CD4-positive, alpha-beta T cell (primary cell): Measurements from ENCODE around the gene LRRC26. TPM values are rescaled to one million over a fixed set of nuclear protein-coding genes. Genes with fewer than 3 reads are reported as not detected.

Source experiments
- ATAC-seq: fragments of 200-7000 bp; cut with Tn5 transposase; one replicate; pipeline ENCODE4 v1.10.0; 2022; ENCODE audit warnings: mild to moderate bottlenecking; ENCODE audit not compliant: poor library complexity
- CTCF ChIA-PET: fragments of 350-600 bp; sonication (Branson Sonifier 250); formaldehyde crosslinking; loops from one replicate; lab custom pipeline; 2021; ENCODE audit warnings: antibody characterized with exemption, inconsistent platforms; lab: Charles Lee
- POLR2A ChIA-PET: fragments of 350-600 bp; sonication (Branson Sonifier 250); formaldehyde crosslinking; loops from one replicate; lab custom pipeline; 2021; ENCODE audit warnings: antibody characterized with exemption, inconsistent platforms; lab: Charles Lee
- DNase-seq, 14 experiments: peaks; one replicate each; pipeline ENCODE4 v3.0.0-alpha.2; 2013 to 2020; ENCODE audit warnings: mixed read lengths in 2 of 14
- H3K27ac ChIP-seq, 2 donors: one replicate each; pipeline versions ENCODE4 v1.5.1 to v1.7.0; 2013; ENCODE audit warnings: low read length in 2 of 2, low read depth in 1 of 2, mild to moderate bottlenecking in 1 of 2
- H3K27me3 ChIP-seq, 2 experiments: 1 replicate in 1 of 2; 2 replicates in 1 of 2; pipeline versions ENCODE4 v1.6.1 to v1.7.0; 2013; ENCODE audit warnings: low read length in 2 of 2, control low read depth in 1 of 2, mild to moderate bottlenecking in 1 of 2, moderate library complexity in 1 of 2; ENCODE audit not compliant: insufficient read depth in 2 of 2, control insufficient read depth in 1 of 2
- H3K36me3 ChIP-seq: one replicate; pipeline ENCODE4 v1.6.1; 2013; ENCODE audit warnings: low read length, control low read depth; ENCODE audit not compliant: insufficient read depth
- H3K4me1 ChIP-seq: one replicate; pipeline ENCODE4 v1.6.1; 2013; ENCODE audit warnings: low read length, control low read depth; ENCODE audit not compliant: insufficient read depth
- H3K4me3 ChIP-seq: one replicate; pipeline ENCODE4 v1.5.1; 2013; ENCODE audit warnings: mild to moderate bottlenecking, low read length, moderate library complexity
- H3K9me3 ChIP-seq, 2 experiments: 1 replicate in 1 of 2; 2 replicates in 1 of 2; pipeline versions ENCODE4 v1.6.1 to v1.7.0; 2013; ENCODE audit warnings: low read length in 2 of 2, mild to moderate bottlenecking in 2 of 2, control low read depth in 1 of 2, moderate library complexity in 1 of 2; ENCODE audit not compliant: control insufficient read depth in 1 of 2, insufficient read depth in 1 of 2
- H3K27ac Mint-ChIP-seq: one replicate; pipeline ENCODE4 v1.8.0; 2020; ENCODE audit warnings: mixed read lengths
- H3K27me3 Mint-ChIP-seq: one replicate; pipeline ENCODE4 v1.8.0; 2021; ENCODE audit warnings: mixed read lengths
- H3K36me3 Mint-ChIP-seq: one replicate; pipeline ENCODE4 v1.8.0; 2021; ENCODE audit warnings: low read depth, mixed read lengths
- H3K4me1 Mint-ChIP-seq: one replicate; pipeline ENCODE4 v1.8.0; 2021; ENCODE audit warnings: low read depth, mixed read lengths
- H3K4me3 Mint-ChIP-seq: one replicate; pipeline ENCODE4 v1.8.0; 2020; ENCODE audit warnings: mild to moderate bottlenecking, mixed read lengths
- H3K9me3 Mint-ChIP-seq: one replicate; pipeline ENCODE4 v1.8.0; 2020; ENCODE audit warnings: mixed read lengths
- intact Hi-C, 2 experiments: fragments of 100-400 bp; cut with DNase I in 1 of 2; cut with micrococcal nuclease in 1 of 2; formaldehyde crosslinking; loops; one replicate each; pipeline versions ENCODE4 v1.15.1 to v1.9.0; 2023 to 2025; cut with DNase I, micrococcal nuclease
- total RNA-seq, 174 experiments: library from RNA in 2 of 174; stranded (reverse) in 2 of 174; gene quantifications; one replicate each; pipeline ENCODE4 v1.2.3 and lab custom pipeline; 2021 to 2026
- TF ChIP-seq, protein P1 (sequence below): fragments of 200-600 bp; IDR thresholded peaks from one replicate; pipeline ENCODE4 v1.8.0; 2022; ENCODE audit warnings: antibody characterized with exemption, mild to moderate bottlenecking

The LRRC26 gene
- total RNA-seq, 2 experiments from 2014 or later: not detected

DNA sequence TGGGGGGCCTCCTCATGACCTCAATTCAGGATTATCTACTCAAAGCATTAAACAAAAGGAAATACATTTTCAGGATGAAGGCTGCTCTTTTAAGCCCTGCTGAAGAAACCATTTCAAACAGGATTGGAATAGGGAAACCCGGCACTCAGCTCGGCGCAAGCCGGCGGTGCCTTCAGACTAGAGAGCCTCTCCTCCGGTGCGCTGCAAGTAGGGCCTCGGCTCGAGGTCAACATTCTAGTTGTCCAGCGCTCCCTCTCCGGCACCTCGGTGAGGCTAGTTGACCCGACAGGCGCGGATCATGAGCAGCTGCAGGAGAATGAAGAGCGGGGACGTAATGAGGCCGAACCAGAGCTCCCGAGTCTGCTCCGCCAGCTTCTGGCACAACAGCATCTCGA lies 34.9 kb upstream of the LRRC26 start:
- Mint-ChIP-seq H3K4me3 (peak overlapping the region; percentile 95), H3K27me3 (no peaks in the 10 kb centered on the region), H3K9me3 (no peaks in the 10 kb centered on the region), H3K4me1 (peaks cover 44% of the 10 kb centered on the region), H3K27ac (peak overlapping the region; percentile 93), H3K36me3 (peaks cover 13% of the 10 kb centered on the region)
- DNase-seq (no peak), ATAC-seq (no peak)
- TF ChIP-seq, protein P1, sequence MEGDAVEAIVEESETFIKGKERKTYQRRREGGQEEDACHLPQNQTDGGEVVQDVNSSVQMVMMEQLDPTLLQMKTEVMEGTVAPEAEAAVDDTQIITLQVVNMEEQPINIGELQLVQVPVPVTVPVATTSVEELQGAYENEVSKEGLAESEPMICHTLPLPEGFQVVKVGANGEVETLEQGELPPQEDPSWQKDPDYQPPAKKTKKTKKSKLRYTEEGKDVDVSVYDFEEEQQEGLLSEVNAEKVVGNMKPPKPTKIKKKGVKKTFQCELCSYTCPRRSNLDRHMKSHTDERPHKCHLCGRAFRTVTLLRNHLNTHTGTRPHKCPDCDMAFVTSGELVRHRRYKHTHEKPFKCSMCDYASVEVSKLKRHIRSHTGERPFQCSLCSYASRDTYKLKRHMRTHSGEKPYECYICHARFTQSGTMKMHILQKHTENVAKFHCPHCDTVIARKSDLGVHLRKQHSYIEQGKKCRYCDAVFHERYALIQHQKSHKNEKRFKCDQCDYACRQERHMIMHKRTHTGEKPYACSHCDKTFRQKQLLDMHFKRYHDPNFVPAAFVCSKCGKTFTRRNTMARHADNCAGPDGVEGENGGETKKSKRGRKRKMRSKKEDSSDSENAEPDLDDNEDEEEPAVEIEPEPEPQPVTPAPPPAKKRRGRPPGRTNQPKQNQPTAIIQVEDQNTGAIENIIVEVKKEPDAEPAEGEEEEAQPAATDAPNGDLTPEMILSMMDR: no peak
- no peaks in the 10 kb centered on the region for H3K9me3 ChIP-seq
- peak overlapping the region; percentile 79 to 88 for H3K27ac ChIP-seq
- peaks cover 51% of the 10 kb centered on the region for H3K4me1 ChIP-seq
- H3K27me3 ChIP-seq: no peaks in the 10 kb centered on the region
- POLR2A ChIA-PET: interaction anchor here (0.8 to 4.0 kb wide), 8 partner anchors 11 to 118 kb away, joined by 3 to 22 read pairs (median 5); partner anchors contain the start of genes MAN1B1, RNF208, SSNA1 and TUBB4B
- peak overlapping the region; percentile 90 for H3K4me3 ChIP-seq
- intact Hi-C loops: loop anchor here (1.0 kb wide), 2 partner anchors 16 to 19 kb away; partner anchors contain the start of genes ANAPC2 (in 1 of the 2) and SSNA1 (in 1 of the 2)
- CTCF ChIA-PET: interaction anchor here (0.6 to 1.1 kb wide), 2 partner anchors 16 to 32 kb away, joined by 3 read pairs; no protein-coding TSS in a partner anchor
- H3K36me3 ChIP-seq: peaks cover 5% of the 10 kb centered on the region

DNA sequence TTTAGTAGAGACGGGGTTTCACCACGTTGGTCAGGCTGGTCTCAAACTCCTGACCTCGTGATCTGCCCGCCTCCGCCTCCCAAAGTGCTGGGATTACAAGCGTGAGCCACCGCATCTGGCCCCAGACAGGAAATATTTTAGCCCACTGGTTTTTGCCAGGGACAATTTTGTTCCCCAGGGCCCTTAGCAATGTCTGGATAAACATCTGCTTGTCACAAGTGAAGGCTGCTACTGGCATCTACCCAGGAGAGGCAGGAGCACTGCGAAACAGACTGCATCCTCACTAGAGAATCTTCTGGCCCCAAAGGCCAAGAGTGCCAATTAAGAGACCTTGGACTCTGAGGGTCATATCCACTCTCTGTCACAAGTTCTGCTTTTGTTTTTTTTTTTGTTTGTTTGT lies 33.1 kb upstream of the LRRC26 start:
- Histone ChIP-seq H3K4me1 (peaks cover 65% of the 10 kb centered on the region), H3K36me3 (peaks cover 2% of the 10 kb centered on the region), H3K27me3 (no peaks in the 10 kb centered on the region), H3K9me3 (peaks cover 0 to 6% of the 10 kb centered on the region in 2 experiments), H3K4me3 (no peak overlapping the region), H3K27ac (no peak overlapping the region)
- ATAC-seq: no peak
- no peaks in the 10 kb centered on the region for H3K9me3 Mint-ChIP-seq
- no peak for DNase-seq
- H3K4me1 Mint-ChIP-seq: peaks cover 44% of the 10 kb centered on the region
- TF ChIP-seq, protein P1: no peak
- intact Hi-C loops: no loop called here
- POLR2A ChIA-PET: interaction anchor here (0.7 to 2.2 kb wide), 3 partner anchors 14 to 73 kb away, joined by 3 to 9 read pairs (median 3); partner anchors contain the start of gene SSNA1
- peak overlapping the region; percentile 58 for H3K27ac Mint-ChIP-seq
- H3K36me3 Mint-ChIP-seq: peaks cover 13% of the 10 kb centered on the region
- H3K4me3 Mint-ChIP-seq: peak overlapping the region; percentile 60
- no peaks in the 10 kb centered on the region for H3K27me3 Mint-ChIP-seq
- CTCF ChIA-PET: no interaction called here

DNA sequence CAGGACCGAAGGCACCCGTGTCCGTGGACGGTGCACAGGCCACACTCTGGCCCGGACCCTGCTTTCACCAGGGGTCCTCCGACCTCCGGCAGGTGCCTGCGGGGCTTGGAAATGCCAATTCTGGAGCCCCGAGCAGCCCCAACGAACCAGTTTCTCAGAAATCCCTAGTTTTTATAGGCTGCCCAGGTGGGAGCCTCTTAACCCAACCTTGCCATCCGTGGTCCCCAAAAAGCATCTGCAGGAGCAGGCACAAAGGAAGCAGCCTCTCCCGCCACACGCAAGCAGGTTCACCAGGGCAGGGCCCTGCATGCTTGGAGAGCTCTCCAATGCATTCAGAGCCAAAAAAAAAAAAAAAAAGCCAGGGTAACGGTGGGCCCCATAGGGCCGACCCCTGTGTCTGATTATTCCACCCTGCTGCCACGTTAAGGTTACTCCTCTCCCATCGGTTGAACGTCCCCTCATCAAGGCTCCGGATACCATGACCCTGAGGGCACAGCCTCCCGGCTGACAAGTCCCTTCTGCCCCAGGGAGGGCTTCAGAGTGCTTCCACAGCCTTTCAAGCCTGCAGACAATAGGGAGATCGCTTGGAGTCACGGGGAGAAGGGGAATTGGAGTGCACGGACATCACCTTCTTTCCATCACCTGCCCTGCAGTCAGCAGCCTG lies 31.5 kb upstream of the LRRC26 start:
- peaks cover 56% of the 10 kb centered on the region for H3K4me1 ChIP-seq
- intact Hi-C loops: loop anchor here (1.0 to 2.0 kb wide), 2 partner anchors 21 to 22 kb away; partner anchors contain the start of gene RNF208 (in 1 of the 2)
- H3K9me3 ChIP-seq: peaks cover 0 to 6% of the 10 kb centered on the region in 2 experiments
- H3K36me3 Mint-ChIP-seq: peaks cover 5% of the 10 kb centered on the region
- peak overlapping the region; percentile 93 for H3K4me3 Mint-ChIP-seq
- TF ChIP-seq, protein P1: no peak
- DNase-seq: no peak
- H3K4me3 ChIP-seq: peak overlapping the region; percentile 87
- peak overlapping the region; percentile 72 to 76 for H3K27ac ChIP-seq
- H3K36me3 ChIP-seq: peaks cover 2% of the 10 kb centered on the region
- no peaks in the 10 kb centered on the region for H3K27me3 Mint-ChIP-seq
- no peaks in the 10 kb centered on the region for H3K27me3 ChIP-seq
- H3K4me1 Mint-ChIP-seq: peaks cover 31% of the 10 kb centered on the region
- no peak for ATAC-seq
- POLR2A ChIA-PET: interaction anchor here (0.7 to 2.5 kb wide), 12 partner anchors 9 to 315 kb away, joined by 4 to 39 read pairs (median 8); partner anchors contain the start of genes ANAPC2, MAN1B1, NELFB and RNF208
- H3K9me3 Mint-ChIP-seq: no peaks in the 10 kb centered on the region
- peak overlapping the region; percentile 84 for H3K27ac Mint-ChIP-seq
- CTCF ChIA-PET: interaction anchor here (0.6 to 1.4 kb wide), 7 partner anchors 12 to 134 kb away, joined by 3 to 9 read pairs (median 4); partner anchors contain the start of genes ANAPC2, RNF224 and SSNA1
